M059J (cell line): ENCODE results near the gene BMP7. TPM values are rescaled to one million over a fixed set of nuclear protein-coding genes. Genes with fewer than 3 reads are reported as not detected.

ENCODE experiments used
- DNase-seq: peaks from one replicate; pipeline ENCODE4 v3.0.0-alpha.2; 2012; ENCODE audit warnings: low read depth
- total RNA-seq: library from RNA; depleted of rRNA; stranded (reverse); fragments of >200 nt; shearing (Covaris generic); gene quantifications from 2 replicates; pipeline ENCODE4 v1.2.3, GENCODE V29; 2014

BMP7 gene
- total RNA-seq, 1 experiment from 2014 or later, result 0.22 TPM

DNA sequence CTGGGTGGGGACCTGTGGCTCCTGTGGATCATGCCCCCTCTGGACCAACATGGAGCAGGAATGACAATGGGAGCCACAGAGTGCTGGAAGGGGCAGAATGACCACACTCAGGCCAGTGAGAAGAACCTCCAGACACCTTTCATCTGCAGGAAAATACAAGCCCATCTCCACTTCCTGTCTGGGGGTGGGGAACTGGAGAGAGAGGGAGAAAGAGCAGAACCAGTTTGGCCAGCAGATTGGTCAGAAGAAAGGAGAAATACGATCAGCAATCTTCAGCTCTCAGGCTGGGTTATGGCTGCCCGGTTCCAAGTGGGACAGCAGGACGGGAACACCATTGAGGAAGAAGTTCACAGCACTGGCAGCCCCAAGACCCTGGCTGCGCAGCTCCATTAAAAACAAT is 37.0 kb downstream of the BMP7 start:
- no peak for DNase-seq

DNA sequence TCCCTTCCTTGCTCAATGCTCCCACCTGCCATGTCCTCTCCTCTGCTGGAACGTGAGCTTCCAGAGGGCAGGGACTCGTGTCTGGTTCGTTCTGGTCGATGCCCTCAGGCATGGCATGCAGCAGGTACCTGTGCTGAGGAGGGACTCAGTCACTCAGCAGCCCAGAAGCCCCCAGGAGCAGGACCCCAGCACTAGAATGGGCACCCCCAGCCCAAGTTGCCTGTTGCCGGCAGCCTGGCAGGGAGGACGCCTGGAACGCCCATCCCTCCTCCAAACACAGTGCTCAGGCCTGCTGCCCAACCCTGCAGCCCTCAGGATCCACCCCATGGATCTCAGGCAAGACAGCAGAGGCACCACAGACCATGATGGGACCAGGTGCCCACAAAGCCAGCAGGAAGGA is 40.6 kb downstream of the BMP7 start:
- no peak for DNase-seq

- DNase-seq, result no peak
These were observed 41.2 kb downstream of the BMP7 start for GRCh38 chr20:57225197-57225733.

DNA sequence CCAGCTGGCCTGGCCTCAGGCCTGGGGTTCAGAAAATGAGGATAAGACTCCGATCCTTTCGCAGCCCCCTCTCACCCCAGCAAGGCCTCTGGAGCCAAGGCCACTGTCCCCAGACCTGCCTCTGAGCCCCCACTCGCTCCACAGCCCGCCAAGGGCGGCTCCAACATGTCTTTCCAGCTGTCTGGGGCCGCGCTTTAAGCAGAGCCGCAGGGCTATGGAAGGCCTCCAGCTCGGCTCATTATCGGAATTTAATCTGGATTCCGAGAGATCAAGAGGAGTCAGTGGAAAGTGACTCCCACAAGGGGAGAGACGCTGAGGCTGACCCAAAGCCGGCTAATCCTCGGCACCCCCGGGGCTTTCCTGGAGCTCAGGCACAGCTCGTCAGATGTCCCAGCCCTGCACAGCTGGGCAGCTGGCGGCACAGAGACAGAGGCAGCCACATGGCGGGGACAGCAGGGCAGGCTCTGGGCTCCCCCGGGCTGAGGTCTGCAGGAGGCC is 41.8 kb downstream of the BMP7 start:
- DNase-seq, result no peak

- peak; percentile 40 for DNase-seq
These were observed 42.6 kb downstream of the BMP7 start for GRCh38 chr20:57223648-57224489.

GRCh38 chr20:57222631-57222950 is 43.9 kb downstream of the BMP7 start:
- DNase-seq, result peak; percentile 65

- DNase-seq, result no peak
These were observed 44.4 kb downstream of the BMP7 start for GRCh38 chr20:57221916-57222630.

DNA sequence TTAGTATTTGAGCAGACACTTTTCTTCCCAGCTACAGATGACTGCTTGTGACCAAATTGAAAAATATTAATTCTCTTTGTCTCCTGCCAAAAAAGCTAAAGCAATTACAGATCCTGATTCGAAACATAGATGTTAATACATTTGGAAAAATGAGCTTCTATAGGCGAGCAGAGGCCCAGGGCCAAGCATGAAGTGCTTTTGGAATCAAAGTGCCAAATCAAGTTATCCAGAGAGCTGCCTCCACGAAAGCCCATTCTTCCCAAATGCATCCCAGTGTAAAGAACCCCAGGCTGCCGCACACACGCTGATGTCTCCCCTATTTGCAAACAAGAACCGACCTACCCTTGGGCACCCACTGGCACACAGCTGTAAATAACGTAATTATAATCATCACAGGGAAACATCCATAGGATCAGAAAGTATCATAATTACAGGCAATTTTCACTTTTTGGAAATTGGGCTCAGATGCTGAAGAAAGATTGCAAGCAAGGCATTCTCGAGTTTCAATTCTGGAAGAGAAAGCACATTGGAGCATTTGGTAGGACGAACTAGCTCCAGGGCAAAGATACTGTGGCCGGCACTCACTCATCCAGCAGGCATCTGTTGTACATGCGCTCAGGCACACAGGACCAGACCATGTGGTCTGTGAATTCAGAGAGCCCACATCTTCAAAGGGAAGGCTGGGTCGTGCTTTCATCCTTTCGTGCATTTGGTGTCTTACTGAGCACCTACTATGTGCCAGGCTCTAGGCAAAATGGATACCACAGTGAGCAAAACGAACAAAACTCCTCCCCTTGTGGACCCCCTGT is 45.9 kb downstream of the BMP7 start:
- peak; percentile 50 for DNase-seq

DNA sequence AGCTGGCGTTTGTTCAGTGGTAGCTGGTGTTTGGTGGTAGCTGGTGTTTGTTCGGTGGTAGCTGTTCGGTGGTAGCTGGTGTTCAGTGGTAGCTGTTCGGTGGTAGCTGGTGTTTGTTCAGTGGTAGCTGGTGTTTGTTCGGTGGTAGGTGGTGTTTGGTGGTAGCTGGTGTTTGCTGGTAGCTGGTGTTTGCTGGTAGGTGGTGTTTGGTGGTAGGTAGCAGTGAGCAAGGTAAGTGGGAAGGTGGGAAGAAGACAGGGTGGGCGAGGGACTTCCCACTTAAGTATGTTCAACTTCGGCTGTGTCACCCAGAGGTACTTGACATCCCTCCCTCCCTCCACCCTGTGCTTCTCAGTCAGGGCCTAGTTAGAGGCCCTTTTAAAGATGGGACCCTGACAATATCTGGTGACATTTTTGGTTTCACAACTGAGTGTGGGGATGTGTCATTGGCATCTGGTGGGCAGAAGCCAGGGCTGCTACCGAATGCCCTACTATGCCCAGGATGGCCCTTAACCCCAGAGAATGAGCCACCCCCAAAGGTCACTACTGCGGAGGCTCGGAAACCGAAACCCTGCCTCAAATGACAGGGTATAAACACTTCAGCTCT is 47.3 kb downstream of the BMP7 start:
- DNase-seq, result no peak

- no peak for DNase-seq
These were observed 48.0 kb downstream of the BMP7 start for GRCh38 chr20:57218489-57218888.

GRCh38 chr20:57217802-57218201 is 48.6 kb downstream of the BMP7 start:
- no peak for DNase-seq

- DNase-seq, result no peak
These were observed 49.8 kb downstream of the BMP7 start for GRCh38 chr20:57216669-57217068.

DNA sequence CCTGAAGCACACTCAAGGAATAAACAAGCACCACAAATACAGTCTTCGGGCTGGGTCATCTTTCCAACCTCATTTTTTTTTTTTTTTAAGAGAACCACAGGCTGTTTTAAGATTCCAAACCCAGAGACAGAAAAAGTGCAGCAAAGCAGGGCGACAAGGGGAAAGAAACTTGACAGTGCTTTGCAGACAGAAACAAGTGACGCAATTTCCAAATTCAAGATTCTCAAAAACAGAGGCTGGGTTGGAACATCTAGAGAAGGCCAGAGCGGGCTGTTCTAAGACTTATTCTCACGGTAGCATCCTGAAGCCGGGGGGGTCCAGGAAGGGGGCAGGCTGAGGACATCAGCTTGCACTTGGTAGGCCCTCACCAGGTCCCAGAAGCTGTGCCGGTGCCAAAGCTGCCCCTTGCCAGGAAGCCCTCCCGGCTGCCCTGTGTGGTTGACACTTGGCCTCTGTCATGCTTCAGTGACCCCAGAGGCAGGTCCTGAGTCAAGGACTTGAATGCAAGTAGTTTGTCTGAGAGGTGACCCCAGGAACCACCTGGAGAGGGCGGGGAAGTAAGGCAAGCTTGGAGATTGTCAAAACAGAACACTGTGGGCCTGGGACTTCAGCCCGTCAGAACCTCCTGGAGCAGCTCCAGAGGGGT is 50.5 kb downstream of the BMP7 start:
- DNase-seq, result no peak

DNA sequence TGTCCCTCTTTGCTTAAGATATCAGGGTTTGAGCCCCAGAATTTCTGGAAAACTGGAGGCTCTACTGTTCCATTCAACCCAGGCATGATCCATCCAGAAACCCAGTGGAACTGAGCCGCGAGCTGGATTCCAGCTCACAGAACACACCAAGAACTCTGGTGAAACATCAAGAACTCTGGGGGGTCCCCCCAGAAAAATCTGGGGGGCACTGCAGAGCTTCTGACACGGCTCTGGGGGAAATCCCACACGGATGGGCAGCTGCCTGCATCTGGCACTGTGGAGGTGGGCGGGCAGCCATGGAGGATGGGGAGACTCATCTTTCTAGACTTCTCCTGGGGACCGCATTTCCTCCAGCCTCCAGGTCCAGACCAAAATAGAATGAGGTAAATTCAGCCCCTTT is 51.0 kb downstream of the BMP7 start:
- DNase-seq, result no peak

DNA sequence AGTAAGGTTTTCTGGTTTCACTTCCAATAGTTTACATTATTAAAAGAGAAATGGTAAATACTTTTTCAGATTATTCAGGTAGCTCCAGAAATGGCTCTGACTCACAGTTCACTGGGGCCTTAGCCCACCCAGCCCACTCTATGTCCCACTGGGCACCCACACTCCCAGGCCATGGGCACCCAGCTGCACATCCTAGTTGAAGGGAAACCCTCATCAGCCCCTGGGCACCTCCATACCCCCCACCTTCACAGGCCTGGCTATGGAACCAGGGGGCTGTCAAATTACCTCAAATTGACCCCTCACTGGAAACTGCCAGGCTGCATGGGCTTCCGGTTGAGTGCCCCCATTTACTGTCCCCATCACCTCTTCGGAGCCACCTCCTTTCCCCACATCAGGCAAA is 51.5 kb downstream of the BMP7 start:
- DNase-seq, result no peak

- no peak for DNase-seq
These were observed 52.0 kb downstream of the BMP7 start for GRCh38 chr20:57214427-57214826.

GRCh38 chr20:57213924-57214323 is 52.5 kb downstream of the BMP7 start:
- no peak for DNase-seq

GRCh38 chr20:57213291-57213690 is 53.1 kb downstream of the BMP7 start:
- DNase-seq, result no peak

DNA sequence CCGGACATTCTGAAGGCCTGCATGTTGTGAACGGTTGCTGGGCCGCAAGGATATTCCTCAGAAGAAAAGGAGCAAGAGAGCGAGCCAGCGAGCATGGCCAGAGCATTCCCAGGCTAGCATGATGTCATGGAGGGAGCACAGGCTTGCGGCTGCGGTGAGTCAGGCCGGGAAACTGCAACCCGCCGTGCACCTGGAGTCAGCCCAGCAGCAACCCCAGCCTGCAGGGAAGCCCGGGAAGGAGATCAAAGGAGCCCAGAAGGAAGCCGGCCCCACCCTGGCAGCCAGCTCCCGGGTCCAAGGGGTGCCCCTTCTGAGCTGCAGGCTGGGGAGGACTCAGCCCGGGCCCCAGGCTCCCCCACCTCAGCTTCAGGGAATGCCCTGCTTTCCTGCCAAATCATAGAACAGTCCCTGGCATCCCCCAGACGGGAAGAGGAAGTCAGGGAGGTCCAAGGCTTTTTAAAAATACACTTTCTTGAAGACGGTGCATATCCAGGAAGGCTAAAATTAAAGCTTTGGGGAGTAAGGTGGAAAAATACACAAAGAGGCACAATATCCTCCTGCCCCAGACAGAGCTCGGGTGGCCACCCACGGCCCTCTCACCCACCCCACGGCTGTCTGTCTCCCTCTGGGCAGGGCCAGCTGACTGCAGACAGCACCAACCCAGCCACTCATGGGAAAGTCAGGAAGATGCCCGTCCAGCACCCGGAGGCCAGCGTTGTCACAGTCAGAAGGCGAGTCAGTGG is 53.7 kb downstream of the BMP7 start:
- peak; percentile 92 for DNase-seq

GRCh38 chr20:57211908-57212533 is 54.4 kb downstream of the BMP7 start:
- DNase-seq, result no peak
